Eye (tissue), 1 donor: ENCODE data around the gene NDUFC1.
A peak's percentile ranks its signal among the peaks of the same experiment; 100 is the strongest.
"Not testable (repeated sequence)": the region's sequence is repeated elsewhere in the genome, so short reads cannot be mapped to it uniquely, and the experiment has no call there.

Experiments
- DNase-seq: peaks from one replicate; pipeline ENCODE4 v3.0.0-alpha.2; 2015

The NDUFC1 gene

GRCh38 chr4:139301821-139302611 lies at the start of gene NDUFC1:
NDUFC1 (minus strand) TSS chr4:139302477; CDS start chr4:139295798, 6,679 bp downstream.
- DNase-seq = peak; percentile 81

DNA sequence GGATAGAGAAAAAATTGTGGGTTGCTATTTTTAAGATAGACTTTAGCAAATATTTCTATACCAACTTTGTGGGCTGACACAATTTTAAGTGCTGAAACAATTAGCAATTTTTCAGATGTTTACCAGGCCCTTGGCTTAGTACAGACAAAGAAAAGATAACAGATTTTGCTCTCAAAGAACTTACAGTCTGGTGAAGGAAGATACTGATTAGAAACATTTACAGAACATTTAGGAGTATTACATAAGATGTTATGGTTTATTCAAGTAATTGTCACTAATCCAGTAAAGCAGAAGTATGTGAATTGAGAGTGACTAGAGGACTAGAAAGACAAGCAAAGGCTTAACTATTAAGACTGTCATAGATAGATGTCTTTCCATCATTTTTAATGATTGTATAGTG lies 35.3 kb upstream of the NDUFC1 start:
- no peak for DNase-seq

DNA sequence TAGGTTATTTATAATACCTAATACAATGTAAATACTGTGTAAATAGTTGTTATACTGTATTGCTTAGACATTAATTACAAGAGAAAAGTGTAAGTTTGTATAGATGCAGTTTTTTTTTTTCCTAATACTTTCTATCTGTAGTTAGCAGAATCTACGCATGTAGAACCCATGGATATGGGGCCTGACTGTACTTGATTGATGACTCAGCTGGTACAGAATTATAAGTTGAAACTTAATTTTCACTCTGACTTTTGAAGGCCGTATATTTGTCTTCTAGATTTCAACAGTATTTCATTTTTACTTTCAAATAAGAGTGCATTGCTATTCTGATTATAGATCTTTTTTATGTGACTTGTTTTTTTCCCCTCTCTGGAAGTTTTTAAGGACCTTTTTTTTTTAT lies 30.8 kb upstream of the NDUFC1 start:
- DNase-seq = no peak

- DNase-seq = no peak
Measured at GRCh38 chr4:139331185-139331584, 28.9 kb upstream of the NDUFC1 start.

GRCh38 chr4:139330283-139330682 lies 28.0 kb upstream of the NDUFC1 start:
- DNase-seq = no peak

- no peak for DNase-seq
Measured at GRCh38 chr4:139329665-139330200, 27.5 kb upstream of the NDUFC1 start.

GRCh38 chr4:139324620-139325019 lies 22.3 kb upstream of the NDUFC1 start:
- DNase-seq = peak; percentile 82

GRCh38 chr4:139322541-139322940 lies 20.3 kb upstream of the NDUFC1 start:
- DNase-seq = not testable (repeated sequence)

DNA sequence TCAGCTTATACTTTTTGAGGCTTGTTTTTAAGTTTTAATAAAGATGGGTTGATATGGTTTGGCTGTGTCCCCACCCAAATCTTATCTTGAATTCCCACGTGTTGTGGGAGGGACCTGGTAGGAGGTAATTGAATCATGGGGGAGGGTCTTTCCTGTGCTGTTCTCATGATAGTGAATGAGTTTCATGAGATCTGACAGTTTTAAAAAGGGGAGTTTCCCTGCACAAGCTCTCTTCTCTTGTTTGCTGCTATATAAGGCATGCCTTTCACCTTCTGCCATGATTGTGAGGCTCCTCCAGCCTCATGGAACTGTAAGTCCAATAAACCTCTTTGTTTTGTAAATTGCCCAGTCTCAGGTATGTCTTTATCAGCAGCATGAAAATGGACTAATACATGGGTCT lies 19.8 kb upstream of the NDUFC1 start:
- DNase-seq = not testable (repeated sequence)

DNA sequence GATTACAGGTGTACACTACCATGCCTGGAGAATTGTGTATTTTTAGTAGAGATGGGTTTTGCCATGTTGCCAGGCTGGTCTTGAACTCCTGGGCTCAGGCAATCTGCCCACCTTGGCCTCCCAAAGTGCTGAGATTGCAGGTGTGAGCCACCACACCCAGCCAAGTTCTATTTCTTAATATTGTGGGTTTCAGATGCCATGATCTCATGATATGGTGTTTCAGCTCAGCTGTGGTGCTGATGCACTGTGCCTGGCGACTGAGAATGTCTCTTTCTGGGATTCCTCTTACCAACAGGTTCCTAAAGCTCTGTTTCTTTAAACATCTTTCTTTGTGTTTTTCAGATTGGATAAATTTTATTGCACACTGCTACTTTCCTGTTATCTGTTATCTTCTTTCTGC lies 17.3 kb upstream of the NDUFC1 start:
- DNase-seq = no peak

- DNase-seq = no peak
Measured at GRCh38 chr4:139317635-139318034, 15.4 kb upstream of the NDUFC1 start.

DNA sequence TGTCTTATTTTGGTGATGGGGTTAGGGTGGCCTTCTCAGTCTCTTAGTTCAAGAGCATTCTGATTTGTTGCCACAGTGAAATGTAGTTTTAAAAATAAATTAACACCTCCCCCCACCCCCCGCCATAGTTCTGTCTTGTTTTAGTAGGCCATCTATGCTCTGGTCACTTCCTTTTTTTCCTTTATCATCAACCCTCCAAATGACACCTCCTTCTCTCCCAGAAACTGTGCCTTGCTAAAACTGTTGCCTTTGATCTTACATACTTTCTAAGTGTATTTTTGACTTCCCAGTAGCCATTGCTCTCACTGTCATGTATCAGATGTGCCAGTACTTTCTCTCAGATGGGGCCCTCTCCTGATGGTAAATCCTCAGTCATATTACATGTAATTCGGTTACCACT lies 14.5 kb upstream of the NDUFC1 start:
- no peak for DNase-seq

- DNase-seq = no peak
Measured at GRCh38 chr4:139315221-139315675, 13.0 kb upstream of the NDUFC1 start.

GRCh38 chr4:139314047-139314800 lies 11.9 kb upstream of the NDUFC1 start:
- no peak for DNase-seq

DNA sequence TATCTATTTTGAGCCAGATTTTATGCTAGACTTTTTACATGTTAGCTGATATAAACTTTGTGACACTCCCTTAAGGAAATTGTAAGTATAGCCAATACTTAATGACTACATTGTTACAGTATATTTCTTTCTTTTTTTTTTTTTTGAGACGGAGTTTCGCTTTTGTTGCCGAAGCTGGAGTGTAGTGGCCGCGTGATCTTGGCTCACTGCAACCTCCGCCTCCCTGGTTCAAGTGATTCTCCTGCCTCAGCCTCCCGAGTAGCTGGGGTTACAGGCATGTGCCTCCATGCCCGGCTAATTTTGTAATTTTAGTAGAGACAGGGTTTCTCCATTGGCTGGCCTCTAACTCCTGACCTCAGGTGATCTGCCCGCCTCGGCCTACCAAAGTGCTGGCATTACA lies 11.1 kb upstream of the NDUFC1 start:
- DNase-seq = not testable (repeated sequence)

DNA sequence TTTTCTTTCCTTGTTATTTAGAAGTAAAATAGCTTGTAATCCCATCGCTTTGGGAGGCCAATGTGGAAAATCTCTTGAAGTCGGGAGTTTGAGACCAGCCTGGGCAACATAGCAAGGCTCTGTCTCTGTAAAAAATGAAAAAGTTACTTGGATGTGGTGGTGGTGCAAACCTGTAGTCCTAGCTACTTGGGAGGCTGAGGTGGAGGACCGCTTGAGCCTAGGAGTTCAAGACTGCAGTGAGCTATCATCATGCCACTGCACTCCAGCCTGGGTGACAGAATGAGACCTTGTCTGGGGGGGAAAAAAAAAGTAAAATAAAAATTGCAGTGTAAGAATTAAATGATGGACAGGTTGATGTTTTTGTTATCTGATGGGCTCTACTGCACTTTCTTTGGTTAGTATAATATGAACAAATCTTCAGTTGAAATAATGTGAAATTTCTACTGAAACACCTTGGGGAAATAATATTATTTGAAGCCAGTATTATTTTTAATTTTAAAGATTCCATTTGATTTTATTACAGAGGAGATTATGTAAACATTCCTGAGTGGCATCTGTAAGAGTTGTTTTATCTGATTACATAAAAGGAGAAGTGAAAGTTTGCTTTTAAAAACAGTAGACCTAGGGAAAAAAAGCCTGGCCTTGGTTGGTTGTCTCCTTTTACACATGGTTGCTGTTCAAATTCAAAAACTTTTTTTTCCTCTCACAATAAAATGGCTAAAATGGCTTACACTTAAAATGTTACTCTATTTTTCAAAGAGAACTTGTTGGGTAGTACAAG lies 10.5 kb upstream of the NDUFC1 start:
- DNase-seq = no peak

- DNase-seq = no peak
Measured at GRCh38 chr4:139311909-139312308, 9.6 kb upstream of the NDUFC1 start.

GRCh38 chr4:139304920-139305319 lies 2.6 kb upstream of the NDUFC1 start:
- DNase-seq = no peak

DNA sequence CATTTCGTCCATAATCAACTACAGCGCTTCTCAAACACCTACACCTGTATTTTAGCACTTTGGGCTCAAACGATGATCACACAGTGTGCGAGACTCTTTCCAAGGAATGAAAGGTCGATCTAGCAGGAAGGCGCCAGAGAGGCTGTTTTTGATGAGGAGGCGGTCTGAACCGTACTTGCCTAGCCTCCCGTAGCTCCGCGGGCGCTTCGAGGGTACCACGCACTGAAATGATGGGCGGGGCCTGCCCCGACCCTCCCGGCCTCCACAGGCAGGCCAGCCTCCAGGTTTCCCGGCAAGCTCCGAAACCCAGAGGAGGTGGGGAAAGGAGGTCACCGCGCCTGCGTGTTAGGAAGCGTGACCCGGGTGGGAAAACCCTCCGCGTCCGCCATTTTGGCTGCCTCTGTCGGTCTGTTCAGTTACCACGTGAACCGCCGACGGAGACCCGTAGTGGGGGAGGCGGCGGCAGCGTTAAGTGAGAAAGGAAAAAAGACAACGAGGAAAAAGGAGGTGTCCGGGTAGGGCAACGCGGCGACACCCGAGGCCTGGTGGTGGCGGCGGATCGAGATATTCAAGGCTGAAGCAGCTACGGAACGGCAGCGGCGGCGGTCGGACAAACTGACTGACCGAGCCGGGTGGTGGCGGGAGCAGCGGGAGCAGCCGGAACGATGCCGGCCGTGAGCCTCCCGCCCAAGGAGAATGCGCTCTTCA lies 1.0 kb downstream of the NDUFC1 start, which contains the start of gene NAA15:
NAA15 (plus strand) TSS at position 393 of the 708 bp plus-strand sequence; CDS start at position 666, 273 bp downstream.
- DNase-seq = peak; percentile 99

DNA sequence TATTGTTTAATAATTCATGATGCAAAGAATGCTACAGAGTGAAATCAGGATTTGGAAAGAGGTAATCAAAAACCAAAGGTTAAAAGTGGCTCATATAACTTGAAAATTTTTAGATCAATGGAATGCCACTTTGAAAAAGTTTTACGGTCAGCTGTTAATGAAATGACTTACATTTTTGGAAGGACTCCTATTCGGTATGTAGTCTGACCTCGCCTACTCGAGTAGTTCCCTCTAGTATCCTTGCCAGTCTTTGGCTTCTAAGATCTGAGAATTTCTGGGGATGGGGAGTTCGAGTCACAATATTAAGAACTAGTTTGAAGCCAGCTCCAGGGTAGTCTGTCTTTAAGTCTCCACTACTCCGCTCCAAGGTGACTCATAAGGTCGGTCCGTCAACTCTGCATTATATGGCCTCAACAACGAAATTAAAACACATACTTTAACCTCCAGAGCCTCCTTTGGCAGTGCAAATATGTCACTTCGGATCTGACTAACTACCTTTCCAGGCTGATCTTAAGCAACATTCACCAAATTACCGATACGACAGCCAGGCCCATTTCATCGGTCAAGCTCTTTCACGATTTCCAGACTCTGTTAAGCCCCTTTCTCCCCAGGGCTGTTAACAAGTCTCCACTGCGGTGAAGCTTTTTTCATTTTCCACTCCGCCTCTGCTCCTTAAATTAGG lies 1.7 kb downstream of the NDUFC1 start:
- no peak for DNase-seq

DNA sequence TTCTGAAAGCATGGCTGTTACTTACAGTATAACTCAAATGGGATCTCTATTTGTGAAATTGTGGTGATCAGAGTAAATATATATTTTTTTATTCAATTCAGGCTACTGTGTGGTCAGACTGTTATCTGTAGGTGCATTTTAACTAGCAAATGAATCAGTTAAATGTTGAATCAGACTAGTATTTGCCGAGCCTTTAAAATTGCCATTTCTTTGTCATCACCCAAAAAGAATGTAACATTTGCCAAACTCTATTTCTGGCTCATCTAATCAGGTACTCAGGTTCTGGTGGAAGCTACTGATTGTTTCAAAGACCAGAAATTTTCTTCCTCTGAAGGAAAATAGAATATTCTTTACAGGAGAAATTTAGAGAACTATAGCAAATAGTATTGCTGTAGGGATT lies 2.7 kb downstream of the NDUFC1 start:
- no peak for DNase-seq

DNA sequence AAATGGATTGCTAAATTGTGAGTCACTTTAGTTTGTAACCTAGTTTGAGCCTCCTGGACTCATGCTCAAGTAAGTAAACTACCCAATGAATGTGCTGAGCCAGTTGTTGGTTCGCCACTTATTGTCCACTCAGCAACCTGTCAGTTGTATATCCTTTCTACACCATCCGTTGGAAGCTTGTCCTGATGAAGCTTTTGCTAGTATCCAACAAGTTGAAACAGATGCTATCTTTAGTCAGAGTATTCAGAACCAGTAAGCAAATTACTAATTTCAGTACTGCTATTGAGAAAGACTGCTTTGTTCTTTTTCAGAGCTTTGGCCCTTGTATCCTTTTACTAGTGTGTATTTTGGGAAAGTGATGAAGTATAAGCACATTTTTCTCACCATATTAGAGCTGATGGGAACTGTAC lies 5.3 kb downstream of the NDUFC1 start:
- DNase-seq = no peak
